HT1080 (cell line): Measurements from ENCODE around the gene NKD1. TPM values are rescaled to one million over a fixed set of nuclear protein-coding genes. Genes with fewer than 3 reads are reported as not detected.

Experiments
- DNase-seq: peaks from one replicate; pipeline ENCODE4 v3.0.0-alpha.2; 2015; ENCODE audit warnings: low read depth
- total RNA-seq: library from RNA; depleted of rRNA; stranded (reverse); fragments of >200 nt; shearing (Covaris generic); gene quantifications from 2 replicates; pipeline ENCODE4 v1.2.3, GENCODE V29; 2014

Gene NKD1
- total RNA-seq, 1 experiment from 2014 or later, result 0.10 TPM

DNA sequence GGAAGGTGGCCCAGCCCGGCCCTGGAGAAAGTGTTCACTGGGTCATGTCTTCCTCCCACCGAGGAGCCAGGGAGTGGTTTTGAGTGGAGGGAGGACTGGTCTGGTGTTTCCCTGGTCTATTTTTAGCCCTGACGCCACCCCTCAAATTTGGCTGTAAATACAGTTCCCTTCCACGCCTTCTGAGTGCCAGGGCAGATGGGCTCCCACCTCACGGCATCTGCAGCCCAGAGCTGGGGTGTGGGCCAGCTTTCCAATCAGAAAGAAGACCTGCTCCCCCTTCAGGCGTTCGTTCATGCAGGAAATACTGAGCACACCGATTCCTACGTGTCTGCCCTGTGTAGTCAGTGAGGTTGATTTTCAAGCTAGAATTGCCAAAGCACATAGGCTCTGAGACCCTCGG lies 79.2 kb downstream of the NKD1 start:
- DNase-seq, result no peak

DNA sequence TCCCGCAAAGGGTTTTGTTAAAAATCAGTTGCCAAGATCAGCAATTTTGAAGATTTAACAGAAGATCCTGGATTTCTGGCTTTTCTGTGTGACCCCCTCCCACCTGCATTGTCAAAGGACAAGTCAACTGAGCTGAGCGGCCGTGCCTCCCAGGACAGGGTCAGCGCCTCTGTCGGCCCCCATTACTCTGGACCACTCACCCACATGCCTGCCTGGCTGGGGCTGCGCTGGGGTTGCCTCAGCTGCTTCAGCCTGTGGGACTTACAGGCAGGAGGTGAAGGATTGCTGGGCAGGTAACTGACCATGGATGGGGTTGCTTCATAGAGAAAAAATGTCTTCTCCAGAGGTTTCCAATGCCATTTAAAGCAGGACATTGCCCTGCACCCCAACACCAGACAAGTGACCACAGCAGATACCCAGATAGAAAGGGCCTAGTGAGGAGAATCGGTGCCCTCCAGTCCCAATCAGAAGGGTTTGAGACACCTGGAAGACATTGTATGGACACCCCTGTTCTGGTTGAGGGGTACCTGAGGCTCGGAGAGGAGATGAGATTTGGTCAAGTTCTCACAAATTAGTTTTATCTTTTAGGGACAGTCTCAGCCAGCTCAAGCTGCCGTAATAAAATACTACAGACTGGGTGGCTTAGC lies 80.1 kb downstream of the NKD1 start:
- DNase-seq, result no peak

DNA sequence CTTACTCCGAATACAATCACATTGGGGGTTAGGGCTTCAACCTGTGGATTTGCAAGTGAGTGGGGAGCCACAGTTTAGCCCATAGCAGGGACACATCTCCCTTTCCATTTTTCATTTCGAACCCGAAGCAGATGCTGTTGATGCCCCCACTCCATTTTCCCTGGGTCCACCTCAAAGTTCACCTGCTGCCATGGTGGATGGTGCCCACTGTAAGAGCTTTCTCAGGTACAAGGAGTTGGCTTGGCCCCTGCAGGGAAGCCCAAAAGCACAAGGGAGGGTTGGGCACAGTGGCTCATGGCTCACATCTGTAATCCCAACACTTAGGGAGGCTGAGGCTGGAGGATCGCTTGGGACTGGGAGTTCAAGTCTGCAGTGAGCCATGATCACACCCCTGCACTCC lies 81.1 kb downstream of the NKD1 start:
- no peak for DNase-seq

DNA sequence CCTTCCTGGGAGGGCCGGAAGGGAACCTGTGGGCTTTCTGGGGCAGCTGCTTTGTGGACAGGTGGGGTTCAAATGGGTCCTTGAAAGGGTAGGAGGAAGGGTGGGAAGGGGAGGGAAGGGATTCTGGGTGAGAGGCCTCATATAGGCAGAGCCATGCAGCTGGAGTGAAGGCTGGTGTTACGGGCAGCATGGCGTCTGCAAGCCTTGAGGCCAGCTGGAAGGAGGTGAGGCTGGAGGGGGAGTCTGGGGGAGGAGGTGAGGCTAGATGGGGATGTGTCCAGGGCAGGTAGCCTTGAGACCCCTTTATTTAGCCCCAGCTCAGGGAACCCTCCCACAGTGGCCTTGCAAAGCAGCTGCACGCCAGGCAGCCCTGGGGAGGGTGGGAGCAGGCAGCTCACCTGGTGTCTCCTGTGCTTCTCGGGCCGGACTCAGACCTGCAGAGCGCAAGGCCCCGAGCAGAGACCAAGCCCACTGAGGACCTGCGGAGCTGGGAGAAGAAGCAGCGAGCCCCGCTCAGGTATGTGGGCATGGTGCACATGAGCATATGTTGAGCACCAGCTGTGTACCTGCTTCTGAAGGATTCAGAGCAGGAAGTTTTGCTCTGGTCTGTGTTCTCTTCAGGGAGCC lies 82.3 kb downstream of the NKD1 start:
- DNase-seq, result no peak

DNA sequence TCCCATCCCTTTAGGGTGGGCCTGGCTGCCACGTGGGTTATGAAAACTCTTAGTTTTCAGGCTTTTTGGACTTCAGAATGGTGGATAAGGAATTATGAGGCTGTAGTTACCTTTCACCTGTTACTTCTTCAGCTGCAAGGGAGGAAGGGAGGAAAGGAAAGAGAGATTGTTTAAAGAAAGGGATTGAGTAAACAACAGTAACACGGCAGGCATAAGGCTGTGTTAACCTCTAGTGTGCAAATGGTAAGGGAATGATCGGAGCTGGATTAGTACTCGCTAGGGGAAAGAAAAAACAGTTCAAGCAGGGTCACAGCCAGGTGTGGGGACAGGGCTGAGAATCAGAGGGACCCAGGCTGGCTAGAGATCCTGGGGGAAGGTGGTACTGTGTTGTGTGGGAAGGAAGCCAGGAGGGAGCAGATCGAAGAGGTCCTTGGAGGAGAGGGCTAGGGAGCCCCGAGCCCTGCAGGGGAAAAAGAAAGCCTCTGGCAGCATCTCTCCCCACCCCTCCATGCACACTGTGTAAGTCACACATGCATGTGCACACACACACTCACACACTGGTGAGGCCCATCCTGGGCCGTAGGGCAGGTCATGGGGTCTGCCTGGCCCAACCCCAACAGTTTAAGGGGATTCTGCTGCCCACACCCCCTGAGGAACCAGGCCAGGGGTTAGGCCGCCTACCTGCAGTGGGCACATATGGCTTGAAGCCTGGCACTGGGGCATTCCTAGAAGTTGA lies 83.2 kb downstream of the NKD1 start:
- no peak for DNase-seq

DNA sequence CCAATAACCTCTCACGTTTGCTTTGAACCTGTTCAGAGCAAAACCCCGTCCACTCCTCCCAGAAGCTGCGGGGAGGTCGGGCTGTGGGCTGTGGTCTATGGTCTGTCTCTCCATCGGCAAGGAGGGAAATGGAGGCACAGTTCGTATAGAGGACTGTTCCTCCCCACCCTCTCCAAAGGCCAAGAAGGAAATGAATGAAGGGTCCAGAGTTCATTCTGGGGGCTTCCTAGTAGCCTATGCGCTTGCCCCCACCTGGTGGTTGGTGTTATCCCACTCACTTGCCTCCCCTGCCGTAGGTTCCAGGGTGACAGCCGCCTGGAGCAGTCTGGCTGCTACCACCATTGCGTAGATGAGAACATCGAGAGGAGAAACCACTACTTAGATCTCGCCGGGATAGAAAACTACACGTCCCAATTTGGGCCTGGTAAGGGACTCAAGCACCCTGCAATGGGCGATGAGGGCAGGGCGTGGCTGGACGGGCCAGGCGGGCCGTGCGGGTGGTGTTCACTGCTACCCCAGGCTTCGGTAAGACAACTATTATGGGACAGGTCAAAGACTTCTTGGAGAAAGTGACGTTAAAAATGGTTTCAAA lies 83.9 kb downstream of the NKD1 start:
- DNase-seq, result no peak

DNA sequence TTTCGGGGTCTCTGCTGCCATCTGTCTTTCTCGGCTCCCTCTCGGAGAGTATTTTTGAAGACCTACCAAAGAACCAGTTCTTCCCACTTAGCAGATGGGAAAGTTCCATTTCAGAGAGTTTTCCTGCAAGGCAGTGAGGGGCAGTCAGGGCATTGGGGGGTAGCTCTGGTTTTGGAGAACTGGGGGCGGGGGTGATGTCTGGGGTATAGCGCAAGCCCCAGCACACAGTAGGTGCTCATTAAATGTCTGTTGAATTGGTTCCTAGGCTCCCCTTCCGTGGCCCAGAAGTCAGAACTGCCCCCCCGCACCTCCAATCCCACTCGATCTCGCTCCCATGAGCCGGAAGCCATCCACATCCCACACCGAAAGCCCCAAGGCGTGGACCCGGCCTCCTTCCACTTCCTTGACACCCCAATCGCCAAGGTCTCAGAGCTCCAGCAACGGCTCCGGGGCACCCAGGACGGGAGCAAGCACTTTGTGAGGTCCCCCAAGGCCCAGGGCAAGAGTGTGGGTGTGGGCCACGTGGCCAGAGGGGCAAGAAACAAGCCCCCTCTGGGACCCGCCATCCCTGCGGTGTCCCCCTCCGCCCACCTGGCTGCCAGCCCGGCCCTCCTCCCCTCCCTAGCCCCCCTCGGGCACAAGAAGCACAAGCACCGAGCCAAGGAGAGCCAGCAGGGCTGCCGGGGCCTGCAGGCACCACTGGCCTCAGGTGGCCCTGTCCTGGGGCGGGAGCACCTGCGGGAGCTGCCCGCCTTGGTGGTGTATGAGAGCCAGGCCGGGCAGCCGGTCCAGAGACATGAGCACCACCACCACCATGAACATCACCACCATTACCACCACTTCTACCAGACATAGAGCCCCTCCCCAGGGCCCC lies 85.0 kb downstream of the NKD1 start:
- DNase-seq, result no peak

DNA sequence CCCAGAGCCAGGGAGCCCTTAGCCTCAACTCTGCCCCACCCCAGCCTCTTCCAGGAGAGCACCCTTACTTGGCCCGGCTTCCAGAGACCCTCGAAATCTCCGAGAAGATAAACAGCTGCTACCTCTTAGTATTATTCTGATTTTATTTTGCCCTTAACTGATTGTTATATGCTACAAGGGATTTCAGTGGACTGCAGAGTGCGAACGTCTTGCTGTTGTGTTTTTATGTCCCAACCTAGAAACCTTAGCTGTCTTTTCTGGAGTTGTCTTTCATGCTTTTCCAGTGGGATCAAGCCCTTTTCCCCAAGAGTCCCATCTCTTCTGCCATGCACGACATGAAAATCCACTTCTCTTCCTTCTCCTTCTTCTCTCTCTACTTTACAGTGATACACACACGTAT lies 85.9 kb downstream of the NKD1 start:
- DNase-seq, result no peak

DNA sequence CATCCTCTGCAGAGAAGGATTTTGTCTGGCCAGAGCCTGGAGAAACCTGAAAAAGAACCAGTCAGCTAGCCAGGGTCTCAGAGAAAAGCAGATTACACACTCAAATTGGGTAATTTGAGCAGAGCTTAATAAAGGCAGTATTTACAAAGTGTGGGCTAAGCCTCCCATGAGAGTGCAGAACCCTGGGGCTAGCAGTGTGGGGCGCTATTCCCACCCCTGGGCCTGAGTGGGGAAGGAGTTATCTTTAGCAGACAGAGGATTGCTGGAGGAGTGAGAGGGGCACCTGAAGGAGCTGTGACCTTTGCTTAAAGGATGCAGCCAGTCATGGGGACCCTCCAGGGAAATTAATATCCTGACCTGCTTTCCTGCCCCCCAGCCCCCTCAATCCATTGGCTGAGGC lies 86.8 kb downstream of the NKD1 start:
- DNase-seq, result no peak

DNA sequence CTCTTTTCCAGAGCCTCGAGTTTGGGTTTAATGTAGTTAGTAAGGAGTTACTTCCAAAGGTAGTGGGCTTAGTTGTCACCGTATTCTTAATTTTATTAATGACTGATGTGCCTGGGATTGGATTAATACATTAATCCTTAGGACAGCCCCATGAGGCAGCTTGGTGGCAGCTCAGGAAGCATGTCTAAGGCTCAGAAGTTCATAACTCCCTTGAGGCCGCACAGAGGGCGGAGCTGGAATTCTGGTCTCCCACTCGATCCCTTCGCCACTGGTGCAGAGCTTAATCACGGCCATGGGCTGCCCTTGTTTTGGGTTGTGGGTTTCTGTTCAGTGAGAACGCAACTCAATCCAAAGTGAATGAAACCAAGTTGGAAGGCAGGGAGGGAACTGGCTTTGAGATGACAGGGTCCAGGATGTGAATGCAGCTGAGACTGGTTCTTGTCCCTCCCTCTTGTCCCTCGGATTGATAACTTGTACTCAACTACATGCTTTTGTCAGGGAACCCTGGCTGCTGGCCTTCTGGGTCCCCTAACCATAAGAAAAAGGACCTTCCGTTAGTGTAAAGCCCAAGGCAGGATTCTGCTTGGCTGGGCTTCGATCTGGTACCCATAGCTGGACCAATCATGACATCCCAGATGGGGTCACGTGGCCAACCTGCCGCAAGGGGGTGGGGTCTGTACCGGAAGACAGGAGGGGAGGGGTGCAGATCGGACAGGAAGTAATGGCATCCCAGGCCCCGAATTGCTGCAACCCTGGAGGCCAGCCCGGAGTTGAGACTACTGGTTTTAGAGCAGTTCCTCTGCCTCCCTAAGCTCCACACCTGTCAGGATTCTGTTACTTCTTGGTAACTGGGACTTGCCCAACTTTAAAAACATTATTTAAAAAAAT lies 87.6 kb downstream of the NKD1 start:
- peak; percentile 24 for DNase-seq

DNA sequence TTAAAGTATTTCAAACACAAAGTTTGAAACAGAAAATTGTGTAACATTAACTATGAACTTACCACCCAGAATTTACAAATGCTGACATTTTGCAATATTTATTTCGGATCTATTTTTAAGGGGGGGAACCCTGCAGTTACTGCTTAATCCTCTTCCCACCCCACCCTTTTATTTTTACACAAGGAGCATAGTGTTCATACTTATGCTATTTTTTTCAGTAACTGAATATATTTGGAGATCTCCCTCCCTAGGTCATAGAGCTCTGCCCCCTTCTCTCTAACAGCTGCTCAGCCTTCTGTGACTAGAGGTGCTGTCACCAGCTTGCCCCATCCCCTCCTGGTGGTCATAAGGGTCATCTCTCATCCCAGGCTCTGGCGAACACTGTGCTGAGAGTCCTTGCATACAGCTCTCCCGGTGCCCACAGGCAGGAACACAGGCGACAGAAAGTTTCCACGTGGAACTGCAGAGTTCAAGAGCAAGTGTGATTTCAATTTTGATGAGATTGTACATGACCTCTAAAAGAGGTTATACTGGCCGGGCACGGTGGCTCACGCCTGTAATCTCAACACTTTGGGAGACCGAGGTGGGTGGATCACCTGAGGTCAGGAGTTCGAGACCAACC lies 88.7 kb downstream of the NKD1 start:
- no peak for DNase-seq

DNA sequence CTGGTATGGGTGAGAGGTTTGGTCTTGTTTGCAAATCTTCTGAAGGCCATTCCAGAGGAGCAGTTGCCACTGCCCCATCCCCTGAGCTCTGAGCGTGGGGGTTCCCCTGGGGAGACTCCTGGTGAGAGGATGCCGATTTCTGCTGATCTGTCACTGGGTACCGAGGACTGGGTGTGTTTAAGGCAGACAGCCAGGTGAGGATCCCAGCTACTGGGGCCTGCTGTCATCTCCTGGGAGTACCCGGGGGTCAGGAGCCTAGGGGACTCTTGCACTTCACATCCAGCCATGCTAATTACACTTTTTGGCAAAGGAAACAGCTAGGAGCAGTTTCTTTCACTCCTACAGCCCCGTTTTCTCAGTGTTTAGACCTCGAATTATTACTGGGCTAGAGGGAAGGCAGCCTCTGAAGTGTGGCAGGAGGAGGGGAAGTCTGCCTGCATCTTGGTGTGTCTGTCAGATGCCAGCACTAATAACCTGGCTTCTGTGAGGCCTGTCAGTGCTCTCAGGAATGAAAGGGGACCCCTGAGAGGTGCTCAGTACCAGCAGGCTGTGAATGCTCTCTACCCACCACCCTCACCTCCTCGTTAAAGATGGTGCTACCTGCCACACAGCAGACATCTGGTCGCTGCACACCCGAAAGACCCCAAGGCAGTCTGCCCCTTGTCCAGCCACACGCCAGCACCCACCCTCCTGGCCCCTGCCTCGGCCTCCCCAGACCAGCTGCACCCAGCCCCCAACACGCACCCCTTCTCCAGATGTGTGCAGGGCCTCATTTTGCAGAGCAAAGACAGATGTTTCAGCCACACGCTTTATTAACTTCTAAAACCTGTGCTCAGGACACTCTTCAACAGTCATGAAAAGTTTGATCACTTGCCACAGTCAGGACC lies 89.8 kb downstream of the NKD1 start:
- DNase-seq, result no peak

DNA sequence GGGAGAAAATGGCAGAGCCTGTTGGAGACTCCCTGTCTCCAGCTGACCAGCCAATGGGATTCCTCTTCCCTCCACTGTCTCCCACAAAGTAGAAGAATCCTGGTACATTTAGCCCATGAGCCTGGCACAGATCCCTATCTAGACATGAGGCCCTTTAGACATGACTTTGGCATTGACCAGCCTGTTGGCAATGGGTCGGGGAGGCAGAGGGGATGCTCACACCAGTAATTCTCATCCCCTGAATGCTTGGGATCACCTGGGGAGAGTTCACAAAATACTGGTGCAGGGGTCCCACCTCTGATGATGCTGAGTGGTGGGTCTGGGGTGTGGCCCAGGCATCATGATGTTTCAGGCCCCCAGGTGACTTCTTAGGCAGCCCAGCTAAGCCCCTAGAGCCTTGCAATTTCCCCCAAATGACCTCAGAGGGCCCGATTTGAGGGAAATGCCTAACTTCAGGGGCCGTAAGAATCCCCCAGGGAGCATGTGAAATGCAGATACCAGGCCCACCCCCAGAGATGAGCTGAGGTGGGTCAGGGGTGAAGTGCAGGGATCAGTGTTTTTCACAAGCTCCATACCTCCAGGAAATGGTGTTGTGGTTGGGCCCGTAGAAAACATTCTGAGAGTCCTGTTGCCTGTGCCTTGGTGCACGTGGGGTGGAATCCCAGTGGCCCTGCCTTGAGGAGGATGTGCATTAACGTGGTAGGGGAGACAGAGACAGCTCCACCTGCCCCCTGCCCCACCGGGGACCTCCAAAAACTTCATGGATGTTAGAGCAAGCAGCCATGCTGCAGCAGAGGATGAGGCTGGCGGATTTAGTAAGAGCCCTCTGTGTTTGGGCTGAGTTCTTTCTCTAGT lies 90.8 kb downstream of the NKD1 start:
- no peak for DNase-seq

DNA sequence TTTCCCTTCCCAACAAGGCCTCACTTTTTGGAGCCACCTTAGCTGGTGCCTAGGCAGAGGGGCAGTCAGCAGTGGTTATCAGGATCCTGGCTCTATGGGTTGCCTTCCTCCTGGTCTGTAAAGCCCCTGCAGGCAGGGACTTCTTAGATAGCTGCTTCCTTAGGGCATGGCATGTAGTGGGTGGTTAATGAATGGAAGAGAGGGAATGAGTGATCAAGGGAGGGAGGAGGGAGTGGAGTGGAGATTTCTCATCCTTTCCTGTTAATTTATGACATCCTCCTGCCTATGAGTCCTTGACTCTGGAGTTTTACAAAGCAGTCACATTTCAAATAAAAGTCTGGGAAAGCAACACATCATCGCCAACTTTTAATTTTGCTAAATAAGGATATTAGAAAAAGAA lies 92.2 kb downstream of the NKD1 start:
- DNase-seq, result peak; percentile 37

DNA sequence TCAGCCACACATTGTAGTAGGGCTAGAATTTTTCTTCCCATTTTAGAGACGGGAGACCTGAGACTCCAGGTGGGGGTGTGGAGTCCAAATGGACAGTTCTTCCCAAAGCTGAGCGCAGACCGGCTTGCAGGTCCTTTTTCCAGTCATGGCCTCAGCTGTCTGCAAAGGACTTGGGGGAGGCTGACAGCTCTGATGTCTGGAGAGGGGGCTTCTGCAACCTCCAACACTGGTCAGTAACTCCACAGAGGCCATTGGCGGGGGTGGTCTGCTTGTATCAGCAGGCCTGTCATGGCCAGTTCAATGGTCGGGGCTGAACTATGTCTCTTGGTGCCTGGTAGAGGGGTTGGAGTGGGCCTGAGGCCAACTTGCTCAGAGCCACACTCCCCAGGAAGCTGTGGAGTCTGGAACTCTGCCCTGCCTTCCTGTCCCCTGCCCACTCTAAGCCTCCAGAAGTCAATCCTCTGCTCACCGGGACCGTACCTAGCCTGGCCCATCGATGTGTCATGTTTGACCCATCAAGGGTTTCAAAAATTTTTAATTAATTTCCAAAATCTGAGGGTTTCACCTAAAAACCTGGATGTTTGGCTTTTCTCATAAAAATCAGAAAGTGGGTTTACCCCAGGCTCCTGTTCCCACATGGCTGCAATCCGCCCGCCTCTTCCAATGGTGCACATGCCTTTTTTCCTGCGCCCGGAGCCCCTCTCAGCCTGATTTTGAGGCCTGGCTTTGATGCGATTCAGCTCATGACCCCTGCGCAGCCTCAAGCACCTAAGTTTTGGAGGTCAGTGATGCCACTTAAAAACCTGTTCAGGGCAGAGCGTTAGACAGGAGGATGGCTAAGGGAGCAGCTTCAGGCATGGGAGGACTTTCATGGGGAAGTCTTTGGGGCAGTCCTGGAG lies 93.0 kb downstream of the NKD1 start:
- no peak for DNase-seq

DNA sequence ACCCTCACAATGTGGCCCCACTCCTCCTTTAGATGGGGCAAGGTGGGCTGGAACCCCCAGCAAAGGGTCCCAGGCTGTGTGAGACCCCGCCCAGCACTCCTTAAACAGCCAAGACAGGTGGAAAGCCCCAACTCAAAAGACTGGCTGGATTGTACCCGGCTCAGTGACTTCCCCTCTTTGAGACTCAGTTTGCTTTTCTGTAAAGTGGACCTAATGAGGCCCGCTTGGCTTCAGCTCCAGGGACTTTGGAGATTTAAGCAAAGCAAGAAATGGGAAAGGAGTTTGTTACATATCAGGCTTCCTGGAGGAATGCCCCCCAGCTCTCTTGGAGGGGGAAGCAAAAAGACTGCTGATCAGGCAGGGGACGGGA lies 93.6 kb downstream of the NKD1 start:
- no peak for DNase-seq

DNA sequence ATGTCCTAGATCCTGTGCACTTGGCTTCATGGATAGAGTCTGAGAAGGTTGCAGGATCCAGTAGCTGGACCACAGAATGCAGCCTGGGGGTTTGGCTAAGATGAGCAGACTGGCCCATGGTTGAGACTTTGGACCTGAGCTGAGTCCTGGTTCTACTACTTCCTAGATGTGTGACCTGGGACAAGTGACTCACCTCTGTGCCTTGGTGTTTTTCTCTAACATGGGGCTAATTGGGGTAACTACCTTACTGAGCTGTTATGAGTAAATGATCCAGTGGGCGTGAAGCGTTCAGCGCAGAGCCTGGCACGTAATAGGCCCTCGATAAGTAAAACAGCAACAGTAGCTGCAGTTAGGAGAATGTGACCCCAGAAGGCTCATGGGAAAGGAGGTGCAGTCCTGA lies 94.2 kb downstream of the NKD1 start:
- no peak for DNase-seq
